Keratinocyte (primary cell): ENCODE measurements around the gene ATF6B. TPM values are rescaled to one million over a fixed set of nuclear protein-coding genes. Genes with fewer than 3 reads are reported as not detected.
A peak's percentile ranks its signal among the peaks of the same experiment; 100 is the strongest.

Experiments
- DNase-seq: peaks from one replicate; pipeline ENCODE4 v3.0.0-alpha.2; 2011; ENCODE audit warnings: low read depth, missing footprints, low spot score
- FAIRE-seq: peaks from 2 replicates; lab custom pipeline; 2011; peaks lifted over from hg19 to GRCh38; lab: Jason Lieb, UNC
- H2AFZ ChIP-seq: 2 replicates; pipeline ENCODE4 v1.6.0; 2012; ENCODE audit warnings: low read length, control low read depth, inconsistent platforms; ENCODE audit not compliant: control insufficient read depth
- H3K27ac ChIP-seq: 2 replicates; pipeline ENCODE4 v1.5.1; 2011; ENCODE audit warnings: low read length; ENCODE audit not compliant: control insufficient read depth, insufficient read depth
- H3K27me3 ChIP-seq: 3 replicates; pipeline ENCODE4 v1.6.0; 2011; ENCODE audit warnings: low read length; ENCODE audit not compliant: control insufficient read depth, insufficient read depth; ENCODE audit errors: extremely low read depth
- H3K36me3 ChIP-seq, 2 experiments: 2 replicates in 1 of 2; 3 replicates in 1 of 2; pipeline ENCODE4 v1.5.1; 2011; ENCODE audit warnings: low read length in 2 of 2, mild to moderate bottlenecking in 1 of 2; ENCODE audit not compliant: control insufficient read depth in 2 of 2, insufficient read depth in 2 of 2; ENCODE audit errors: extremely low read depth in 1 of 2
- H3K4me1 ChIP-seq: 3 replicates; pipeline ENCODE4 v1.5.1; 2011; ENCODE audit warnings: low read length; ENCODE audit not compliant: control insufficient read depth, insufficient read depth; ENCODE audit errors: extremely low read depth
- H3K4me2 ChIP-seq: 3 replicates; pipeline ENCODE4 v1.6.0; 2011; ENCODE audit warnings: low read depth, low read length; ENCODE audit not compliant: control insufficient read depth, insufficient read depth; ENCODE audit errors: extremely low read depth
- H3K4me3 ChIP-seq, 3 experiments: fragments of 200-600 bp in 1 of 3; sonication (generic) in 1 of 3; 2 replicates in 2 of 3; 3 replicates in 1 of 3; pipeline ENCODE4 v1.5.1; 2011 to 2016; ENCODE audit warnings: low read length in 3 of 3, mild to moderate bottlenecking in 3 of 3, control low read depth in 2 of 3, inconsistent platforms in 1 of 3, low read depth in 1 of 3, mixed read lengths in 1 of 3, mixed run types in 1 of 3, moderate library complexity in 1 of 3; ENCODE audit not compliant: control insufficient read depth in 2 of 3, insufficient read depth in 2 of 3; ENCODE audit errors: extremely low read depth in 1 of 3
- H3K79me2 ChIP-seq: 2 replicates; pipeline ENCODE4 v1.6.0; 2012; ENCODE audit warnings: low read length; ENCODE audit not compliant: control insufficient read depth, insufficient read depth
- H3K9ac ChIP-seq: 3 replicates; pipeline ENCODE4 v1.6.0; 2011; ENCODE audit warnings: low read length; ENCODE audit not compliant: control insufficient read depth, insufficient read depth; ENCODE audit errors: extremely low read depth
- H3K9me1 ChIP-seq: 3 replicates; pipeline ENCODE4 v1.6.0; 2011; ENCODE audit warnings: low read length; ENCODE audit not compliant: control insufficient read depth, insufficient read depth; ENCODE audit errors: extremely low read depth
- H3K9me3 ChIP-seq: 2 replicates; pipeline ENCODE4 v1.5.1; 2012; ENCODE audit warnings: low read depth, low read length; ENCODE audit not compliant: control insufficient read depth
- H4K20me1 ChIP-seq: 3 replicates; pipeline ENCODE4 v1.6.0; 2011; ENCODE audit warnings: low read length; ENCODE audit not compliant: control insufficient read depth, insufficient read depth; ENCODE audit errors: extremely low read depth
- EZH2 ChIP-seq: IDR thresholded peaks from one replicate; pipeline ENCODE4 v1.6.1; 2012; ENCODE audit warnings: inconsistent platforms, mild to moderate bottlenecking, low read length, moderate library complexity
- dilution Hi-C: fragments of 300-500 bp; cut with MboI; formaldehyde crosslinking; loops from one replicate; pipeline ENCODE4 v1.7.0; 2020; ENCODE audit warnings: low sequenced_read_pairs; ENCODE audit not compliant: extremely low pct_ligation_motif_present
- polyA plus RNA-seq, 5 experiments: library from polyadenylated mRNA; depleted of rRNA in 3 of 5; stranded (reverse) in 3 of 5; stranded (forward) in 1 of 5; unstranded in 1 of 5; fragments of >200 nt; gene quantifications; 1 replicate in 1 of 5; 2 replicates in 3 of 5; 3 replicates in 1 of 5; pipeline versions ENCODE4 v1.2.1 to v1.2.3, GENCODE V29; 2011 to 2012; ENCODE audit warnings: missing spikeins in 2 of 5, low read depth in 1 of 5, low replicate concordance in 1 of 5
- TF ChIP-seq, protein P1 (sequence below), 3 experiments: IDR thresholded peaks in 1 of 3; conservative IDR thresholded peaks in 1 of 3; optimal IDR thresholded peaks in 1 of 3; 2 replicates in 2 of 3; 3 replicates in 1 of 3; pipeline versions ENCODE3 to v1.5.1; 2011; ENCODE audit warnings: low read length in 3 of 3, mild to moderate bottlenecking in 3 of 3, moderate library complexity in 2 of 3, control low read depth in 1 of 3, inconsistent platforms in 1 of 3; ENCODE audit not compliant: insufficient read depth in 2 of 3; ENCODE audit errors: extremely low read depth in 1 of 3

Gene ATF6B
- polyA plus RNA-seq, 1 donor (not counting 4 experiments of a cell fraction or from before 2014, with no cell fraction given) = 30.4 TPM

DNA sequence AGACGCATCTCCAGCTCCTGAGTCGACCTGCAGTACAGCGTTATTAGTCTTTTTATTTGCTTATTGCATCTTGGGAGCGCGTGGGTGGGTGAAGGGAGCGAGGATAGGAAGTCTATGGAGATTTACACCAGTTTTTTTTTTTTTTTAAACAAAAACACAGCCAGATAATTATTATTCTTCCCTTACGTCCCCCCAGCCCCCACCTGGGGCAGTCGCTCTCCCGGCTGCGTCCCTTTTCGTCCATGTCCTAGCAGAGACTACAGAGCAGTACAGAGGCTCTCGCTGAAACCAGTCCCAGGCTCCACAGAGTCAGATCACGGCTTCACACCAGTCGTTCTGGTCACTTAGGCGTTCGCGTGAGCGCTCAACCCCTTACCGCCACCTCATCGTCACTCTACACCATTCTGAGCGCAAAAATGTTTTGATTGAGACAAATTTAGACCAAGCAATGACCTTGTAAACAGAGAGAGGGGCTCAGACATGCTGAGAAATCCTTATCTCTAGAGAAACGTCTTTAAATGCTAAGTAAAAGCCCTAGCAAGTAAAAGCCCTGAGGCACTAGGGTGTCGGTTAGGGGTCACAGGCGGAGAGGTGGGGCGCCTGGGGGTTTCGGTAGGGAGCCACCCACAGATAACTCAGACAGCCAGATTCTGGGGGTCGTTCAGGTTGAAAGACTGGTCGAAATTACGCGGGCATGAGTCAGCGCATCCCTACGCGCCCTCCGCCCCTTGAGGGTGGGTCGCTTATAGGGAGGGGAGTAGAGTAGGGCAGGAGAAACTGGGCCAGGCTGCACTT lies 24.9 kb upstream of the ATF6B start:
- H3K4me2 ChIP-seq = peak overlapping the region; percentile 99

DNA sequence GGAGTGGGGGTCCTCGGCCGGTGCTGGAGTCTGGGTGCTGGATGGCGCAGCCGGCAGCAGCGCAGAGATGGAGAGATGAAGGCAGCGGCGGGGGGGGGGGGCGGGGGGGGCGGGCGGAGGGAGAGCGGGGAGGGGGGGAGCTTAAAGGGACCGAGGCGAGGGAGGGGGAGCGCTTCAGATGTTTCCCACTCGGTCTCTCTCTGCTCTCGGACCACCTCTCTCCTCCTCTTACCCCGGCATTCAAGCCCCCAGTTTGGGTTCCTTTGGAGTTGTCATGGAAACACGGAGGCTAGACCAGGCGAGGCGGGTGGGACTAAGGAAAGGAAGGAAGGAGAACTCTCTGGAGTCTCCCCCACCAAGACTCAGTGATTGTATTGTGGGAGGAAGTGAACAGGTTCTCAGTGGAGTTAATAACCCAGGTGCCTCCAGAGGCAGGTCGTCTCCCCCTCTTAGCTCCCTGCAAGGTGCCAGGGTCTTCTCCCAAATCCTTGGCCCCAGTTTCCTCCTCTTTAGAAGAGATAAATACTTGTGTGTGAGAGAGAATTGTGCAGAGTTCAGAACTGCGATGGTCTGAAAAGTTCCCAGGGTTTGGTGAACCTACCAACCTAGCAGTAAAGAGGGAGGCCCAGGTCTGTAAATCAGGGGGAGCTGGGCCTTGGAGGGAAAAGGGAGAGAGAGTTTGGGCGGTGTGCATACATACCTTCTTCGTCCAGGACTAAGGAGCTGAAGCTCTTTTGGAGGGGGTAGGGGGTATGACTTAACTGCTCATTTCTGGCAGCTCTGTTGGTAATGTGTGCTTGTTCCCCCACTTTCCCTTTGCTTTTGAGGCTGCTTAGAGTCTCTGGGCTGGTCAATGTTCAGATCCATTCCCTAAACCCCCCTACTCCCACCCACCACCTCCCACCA lies 24.1 kb upstream of the ATF6B start, which contains the start of gene PRRT1:
TSS of gene PRRT1 (minus strand) at position 77 of the 906 bp plus-strand sequence. CDS start 112 bp downstream, outside the sequence.
- DNase-seq (no peak), FAIRE-seq (no peak)
- dilution Hi-C loops = no loop called here
- peak within 1 kb of the TSS in 2 of 3 experiments; percentile 96 to 99 for H3K4me3 ChIP-seq
- H3K27me3 ChIP-seq = peaks cover 4% of the 10 kb centered on the region
- peak within 1 kb of the TSS; percentile 81 for H3K27ac ChIP-seq
- peak within 1 kb of the TSS; percentile 92 for H3K9ac ChIP-seq
- H3K4me2 ChIP-seq = peak within 1 kb of the TSS; percentile 99
- peaks cover 20% of the 10 kb centered on the region for H3K4me1 ChIP-seq
- H3K9me1 ChIP-seq = no peaks in the 10 kb centered on the region
- TF ChIP-seq, protein P1, sequence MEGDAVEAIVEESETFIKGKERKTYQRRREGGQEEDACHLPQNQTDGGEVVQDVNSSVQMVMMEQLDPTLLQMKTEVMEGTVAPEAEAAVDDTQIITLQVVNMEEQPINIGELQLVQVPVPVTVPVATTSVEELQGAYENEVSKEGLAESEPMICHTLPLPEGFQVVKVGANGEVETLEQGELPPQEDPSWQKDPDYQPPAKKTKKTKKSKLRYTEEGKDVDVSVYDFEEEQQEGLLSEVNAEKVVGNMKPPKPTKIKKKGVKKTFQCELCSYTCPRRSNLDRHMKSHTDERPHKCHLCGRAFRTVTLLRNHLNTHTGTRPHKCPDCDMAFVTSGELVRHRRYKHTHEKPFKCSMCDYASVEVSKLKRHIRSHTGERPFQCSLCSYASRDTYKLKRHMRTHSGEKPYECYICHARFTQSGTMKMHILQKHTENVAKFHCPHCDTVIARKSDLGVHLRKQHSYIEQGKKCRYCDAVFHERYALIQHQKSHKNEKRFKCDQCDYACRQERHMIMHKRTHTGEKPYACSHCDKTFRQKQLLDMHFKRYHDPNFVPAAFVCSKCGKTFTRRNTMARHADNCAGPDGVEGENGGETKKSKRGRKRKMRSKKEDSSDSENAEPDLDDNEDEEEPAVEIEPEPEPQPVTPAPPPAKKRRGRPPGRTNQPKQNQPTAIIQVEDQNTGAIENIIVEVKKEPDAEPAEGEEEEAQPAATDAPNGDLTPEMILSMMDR (optimal IDR thresholded peaks at IDR 0.05 in 1 of 3, IDR thresholded peaks at IDR 0.05 in 1 of 3, conservative IDR thresholded peaks at IDR 0.05 in 1 of 3; ENCODE audit: extremely low read depth in 1 of 3, insufficient read depth in 2 of 3, low read length in 3 of 3) = no peak
- no peak for TF ChIP-seq EZH2
- H3K36me3 ChIP-seq = peaks cover 0 to 4% of the 10 kb centered on the region in 2 experiments
- H3K9me3 ChIP-seq = no peaks in the 10 kb centered on the region
- H4K20me1 ChIP-seq = no peaks in the 10 kb centered on the region
- peaks cover 2% of the 10 kb centered on the region for H3K79me2 ChIP-seq
- H2AFZ ChIP-seq = peak within 1 kb of the TSS; percentile 35

More for the DNA sequence above, 24.9 kb upstream of the ATF6B start:
- no peaks in the 10 kb centered on the region for H3K9me3 ChIP-seq
- H3K9ac ChIP-seq = peak overlapping the region; percentile 92
- DNase-seq (no peak), FAIRE-seq (no peak)
- dilution Hi-C loops = no loop called here
- H3K9me1 ChIP-seq = no peaks in the 10 kb centered on the region
- peak overlapping the region; percentile 71 to 99 (median 96) for H3K4me3 ChIP-seq
- H3K27ac ChIP-seq = peak overlapping the region; percentile 81
- H3K4me1 ChIP-seq = peaks cover 20% of the 10 kb centered on the region
- peak overlapping the region; percentile 97 for H2AFZ ChIP-seq
- peaks cover 3 to 11% of the 10 kb centered on the region in 2 experiments for H3K36me3 ChIP-seq
- no peak for TF ChIP-seq EZH2
- TF ChIP-seq, protein P1 (optimal IDR thresholded peaks at IDR 0.05 in 1 of 3, IDR thresholded peaks at IDR 0.05 in 1 of 3, conservative IDR thresholded peaks at IDR 0.05 in 1 of 3; ENCODE audit: extremely low read depth in 1 of 3, insufficient read depth in 2 of 3, low read length in 3 of 3) = no peak
- peaks cover 2% of the 10 kb centered on the region for H3K79me2 ChIP-seq
- H4K20me1 ChIP-seq = no peaks in the 10 kb centered on the region
- peaks cover 4% of the 10 kb centered on the region for H3K27me3 ChIP-seq
